ENCODE measurements around the gene CEP152.

The CEP152 gene

GRCh38 chr15:48766196-48766595 lies 44.7 kb downstream of the CEP152 start:
- no peak for DNase-seq

- DNase-seq: no peak
Observed at GRCh38 chr15:48765022-48765421, 45.8 kb downstream of the CEP152 start.

GRCh38 chr15:48761393-48762158 lies 49.3 kb downstream of the CEP152 start:
- DNase-seq: no peak

- DNase-seq: no peak
Observed at GRCh38 chr15:48759921-48760320, 50.9 kb downstream of the CEP152 start.

- no peak for DNase-seq
Observed at GRCh38 chr15:48757661-48758060, 53.2 kb downstream of the CEP152 start.

GRCh38 chr15:48754011-48754410 lies 56.9 kb downstream of the CEP152 start:
- DNase-seq: no peak

- DNase-seq: no peak
Observed at GRCh38 chr15:48751595-48751994, 59.3 kb downstream of the CEP152 start.

GRCh38 chr15:48748535-48748934 lies 62.3 kb downstream of the CEP152 start:
- no peak for DNase-seq

GRCh38 chr15:48733615-48734014 lies 77.3 kb downstream of the CEP152 start:
- no peak for DNase-seq

GRCh38 chr15:48730506-48730905 lies 80.4 kb downstream of the CEP152 start:
- DNase-seq: no peak

- no peak for DNase-seq
Observed at GRCh38 chr15:48723969-48724368, 86.9 kb downstream of the CEP152 start.

- no peak for DNase-seq
Observed at GRCh38 chr15:48722764-48723661, 87.9 kb downstream of the CEP152 start.

GRCh38 chr15:48721061-48721810 lies 89.6 kb downstream of the CEP152 start:
- no peak for DNase-seq

- no peak for DNase-seq
Observed at GRCh38 chr15:48720646-48721045, 90.2 kb downstream of the CEP152 start.

- DNase-seq: peak; percentile 26
Observed at GRCh38 chr15:48719668-48720067, 91.2 kb downstream of the CEP152 start.

GRCh38 chr15:48718646-48719045 lies 92.2 kb downstream of the CEP152 start:
- no peak for DNase-seq

- DNase-seq: no peak
Observed at GRCh38 chr15:48717458-48717857, 93.4 kb downstream of the CEP152 start.

- DNase-seq: no peak
Observed at GRCh38 chr15:48712546-48712945, 98.3 kb downstream of the CEP152 start.

GRCh38 chr15:48710952-48711495 lies 99.8 kb downstream of the CEP152 start:
- no peak for DNase-seq

- DNase-seq: no peak
Observed at GRCh38 chr15:48708641-48709040, 102.2 kb downstream of the CEP152 start.

- no peak for DNase-seq
Observed at GRCh38 chr15:48705381-48705780, 105.5 kb downstream of the CEP152 start.

GRCh38 chr15:48703544-48703943 lies 107.3 kb downstream of the CEP152 start:
- DNase-seq: no peak

All from stimulated activated CD8-positive, alpha-beta memory T cell treated with anti-CD3 and anti-CD28 coated beads, Interleukin-4, amount 100 ng/mL, for 48 hours (primary cell).